ENCODE measurements around the gene RABEP1. TPM values are rescaled to one million over a fixed set of nuclear protein-coding genes. Genes with fewer than 3 reads are reported as not detected.

RABEP1 gene
- total and polyA plus RNA-seq, 9 of the 15 experiments (the other 6 are each of a cell fraction or from before 2014, with no cell fraction given): 8.2 to 38.9 (median 30.3) TPM

DNA sequence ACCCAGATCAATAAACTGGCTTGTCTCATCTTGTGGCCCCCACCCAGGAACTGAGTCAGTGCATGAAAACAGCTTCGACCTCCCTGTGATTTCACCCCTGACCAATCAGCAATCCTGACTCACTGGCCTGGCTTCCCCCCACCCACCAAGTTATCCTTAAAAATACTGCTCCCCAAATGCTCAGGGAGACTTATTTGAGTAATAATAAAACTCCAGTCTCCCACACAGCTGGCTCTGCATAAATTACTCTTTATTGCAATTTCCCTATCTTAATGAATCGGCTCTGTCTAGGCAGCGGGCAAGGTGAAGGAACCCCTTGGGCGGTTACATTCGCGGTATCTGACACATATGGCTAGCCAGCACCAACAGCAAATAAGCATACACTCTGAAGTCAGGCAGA is 9.8 kb upstream of the RABEP1 start:
- Histone ChIP-seq H3K9me3 (replicated peaks; ENCODE audit: control insufficient read depth, insufficient read depth, low read depth, low read length) (no peaks in the 10 kb centered on the region; the same call in 1 of the 2 replicates), H3K9me1 (ENCODE audit: control insufficient read depth, insufficient read depth, low read length) (no peaks in the 10 kb centered on the region), H3K4me2 (ENCODE audit: insufficient read depth, low read length) (no peak overlapping the region), H2AFZ (ENCODE audit: low read depth, low read length) (no peak overlapping the region), H3K27me3 (ENCODE audit: control insufficient read depth in 2 of 2, insufficient read depth in 2 of 2, low read length in 2 of 2) (peaks cover 3 to 15% of the 10 kb centered on the region in 2 experiments; a peak in 4 of 5 replicates), H3K79me2 (ENCODE audit: control insufficient read depth, insufficient read depth, low read length) (no peaks in the 10 kb centered on the region), H3K4me3 (no peak overlapping the region), H3K27ac (ENCODE audit: extremely low read depth, low read depth, low read length) (no peak overlapping the region), H4K20me1 (replicated peaks; ENCODE audit: control insufficient read depth, insufficient read depth, low read length) (no peaks in the 10 kb centered on the region), H3K9ac (ENCODE audit: insufficient read depth in 1 of 2, low read depth in 2 of 2, low read length in 2 of 2) (no peak overlapping the region), H3K4me1 (replicated peaks in 1 of 2; ENCODE audit: control insufficient read depth in 2 of 2, insufficient read depth in 2 of 2, low read length in 2 of 2) (no peaks in the 10 kb centered on the region), H3K36me3 (ENCODE audit: control insufficient read depth, insufficient read depth, low read length) (no peaks in the 10 kb centered on the region)
- in situ Hi-C loops (cut with MboI): no loop called here
- POLR2A ChIA-PET: interaction anchor here (0.6 kb wide), 1 partner anchor 223 kb away, joined by 3 read pairs; no protein-coding TSS in a partner anchor
- ATAC-seq (no peak), DNase-seq (ENCODE audit: extremely low read depth in 1 of 4, low spot score in 3 of 4) (no peak), FAIRE-seq (no peak)
- CTCF ChIA-PET (ENCODE audit: low intra/inter-chr PET ratio): no interaction called here
- BruUV-seq (replicated peaks): no TSS peak
- intact Hi-C loops (cut with micrococcal nuclease): no loop called here
- WGBS (ENCODE audit: insufficient coverage, low coverage, missing lambda C conversion rate): 45% methylated on average over 6 of the region's 6 CpGs
- no peak for TF ChIP-seq HSF4 (CRISPR knock-in tag; IDR thresholded peaks at IDR 0.05; ENCODE audit: borderline replicate concordance)

DNA sequence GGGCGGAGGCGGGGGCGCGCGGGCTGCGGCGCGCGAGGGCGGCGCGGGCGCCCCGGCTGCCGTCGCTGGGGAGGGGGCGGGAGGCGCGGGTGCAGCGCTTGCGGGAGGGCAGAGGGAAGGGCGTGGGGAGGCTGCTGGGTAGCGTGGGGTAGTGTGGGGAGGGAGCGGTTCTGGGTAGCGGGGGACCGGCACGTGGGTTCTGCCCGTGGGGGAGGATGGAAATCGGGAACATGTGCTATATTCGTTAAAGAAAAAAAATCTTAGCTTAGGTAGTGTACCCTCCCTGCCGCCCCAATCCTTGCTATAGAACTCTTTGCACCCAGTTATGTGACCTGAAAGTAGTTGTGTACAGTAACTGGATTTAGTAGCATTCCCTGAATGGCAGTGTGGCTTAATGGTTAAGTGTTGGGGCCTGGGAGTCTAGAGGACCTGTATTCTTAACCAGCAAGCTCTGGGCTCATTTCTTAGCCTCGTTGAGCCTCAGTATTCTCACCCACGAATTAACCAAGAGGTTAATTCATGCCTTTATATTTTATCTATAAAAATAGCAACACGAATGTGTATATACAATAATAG is 646 bp downstream of the RABEP1 start:
- H3K4me3 ChIP-seq: peak overlapping the region; percentile 80
- in situ Hi-C loops (cut with MboI): no loop called here
- ChIA-PET CTCF (ENCODE audit: low intra/inter-chr PET ratio) (no interaction called here), POLR2A (no interaction called here)
- no peaks in the 10 kb centered on the region for H3K9me1 ChIP-seq (ENCODE audit: control insufficient read depth, insufficient read depth, low read length)
- H3K27me3 ChIP-seq (ENCODE audit: control insufficient read depth in 2 of 2, insufficient read depth in 2 of 2, low read length in 2 of 2): no peaks in the 10 kb centered on the region
- ATAC-seq (peak; percentile 32), FAIRE-seq (no peak), DNase-seq (ENCODE audit: extremely low read depth in 1 of 4, low spot score in 3 of 4) (peak in 2 of 4 experiments; percentile 27 to 72)
- H3K9ac ChIP-seq (ENCODE audit: insufficient read depth in 1 of 2, low read depth in 2 of 2, low read length in 2 of 2): peak overlapping the region; percentile 73 to 92
- H3K4me1 ChIP-seq (replicated peaks in 1 of 2; ENCODE audit: control insufficient read depth in 2 of 2, insufficient read depth in 2 of 2, low read length in 2 of 2): peaks cover 4 to 16% of the 10 kb centered on the region in 2 experiments; a peak in 2 of 5 replicates
- no peaks in the 10 kb centered on the region for H3K9me3 ChIP-seq (replicated peaks; ENCODE audit: control insufficient read depth, insufficient read depth, low read depth, low read length)
- 0% methylated on average over 9 of the region's 34 CpGs for WGBS (ENCODE audit: insufficient coverage, low coverage, missing lambda C conversion rate)
- intact Hi-C loops (cut with micrococcal nuclease): loop anchor here (10.0 kb wide), 1 partner anchor 1362 kb away; the partner anchor contains the start of genes KIAA0753 and TXNDC17
- BruUV-seq (replicated peaks): TSS peak; percentile 63
- H3K79me2 ChIP-seq (ENCODE audit: control insufficient read depth, insufficient read depth, low read length): peaks cover 53% of the 10 kb centered on the region
- H3K27ac ChIP-seq (ENCODE audit: extremely low read depth, low read depth, low read length): peak overlapping the region; percentile 74
- H2AFZ ChIP-seq (ENCODE audit: low read depth, low read length): 0 out of 2 replicates have a peak overlapping the region, but pooled peaks have one; percentile 65
- H4K20me1 ChIP-seq (replicated peaks; ENCODE audit: control insufficient read depth, insufficient read depth, low read length): peaks cover 6% of the 10 kb centered on the region; the same call in 1 of the 2 replicates
- H3K4me2 ChIP-seq (ENCODE audit: insufficient read depth, low read length): peak overlapping the region; percentile 91
- peaks cover 18% of the 10 kb centered on the region; the same call in 2 of the 3 replicates for H3K36me3 ChIP-seq (ENCODE audit: control insufficient read depth, insufficient read depth, low read length)
- TF ChIP-seq, protein P1, sequence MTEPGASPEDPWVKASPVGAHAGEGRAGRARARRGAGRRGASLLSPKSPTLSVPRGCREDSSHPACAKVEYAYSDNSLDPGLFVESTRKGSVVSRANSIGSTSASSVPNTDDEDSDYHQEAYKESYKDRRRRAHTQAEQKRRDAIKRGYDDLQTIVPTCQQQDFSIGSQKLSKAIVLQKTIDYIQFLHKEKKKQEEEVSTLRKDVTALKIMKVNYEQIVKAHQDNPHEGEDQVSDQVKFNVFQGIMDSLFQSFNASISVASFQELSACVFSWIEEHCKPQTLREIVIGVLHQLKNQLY (CRISPR knock-in tag; conservative IDR thresholded peaks at IDR 0.05): no peak
- TF ChIP-seq, protein P2, sequence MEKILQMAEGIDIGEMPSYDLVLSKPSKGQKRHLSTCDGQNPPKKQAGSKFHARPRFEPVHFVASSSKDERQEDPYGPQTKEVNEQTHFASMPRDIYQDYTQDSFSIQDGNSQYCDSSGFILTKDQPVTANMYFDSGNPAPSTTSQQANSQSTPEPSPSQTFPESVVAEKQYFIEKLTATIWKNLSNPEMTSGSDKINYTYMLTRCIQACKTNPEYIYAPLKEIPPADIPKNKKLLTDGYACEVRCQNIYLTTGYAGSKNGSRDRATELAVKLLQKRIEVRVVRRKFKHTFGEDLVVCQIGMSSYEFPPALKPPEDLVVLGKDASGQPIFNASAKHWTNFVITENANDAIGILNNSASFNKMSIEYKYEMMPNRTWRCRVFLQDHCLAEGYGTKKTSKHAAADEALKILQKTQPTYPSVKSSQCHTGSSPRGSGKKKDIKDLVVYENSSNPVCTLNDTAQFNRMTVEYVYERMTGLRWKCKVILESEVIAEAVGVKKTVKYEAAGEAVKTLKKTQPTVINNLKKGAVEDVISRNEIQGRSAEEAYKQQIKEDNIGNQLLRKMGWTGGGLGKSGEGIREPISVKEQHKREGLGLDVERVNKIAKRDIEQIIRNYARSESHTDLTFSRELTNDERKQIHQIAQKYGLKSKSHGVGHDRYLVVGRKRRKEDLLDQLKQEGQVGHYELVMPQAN (IDR thresholded peaks at IDR 0.05; ENCODE audit: borderline replicate concordance): 0 out of 2 replicates have a peak, but pooled peaks have one; percentile 34
- TF ChIP-seq ZNF282 (CRISPR knock-in tag; IDR thresholded peaks at IDR 0.05): no peak
- TF ChIP-seq, protein P3, sequence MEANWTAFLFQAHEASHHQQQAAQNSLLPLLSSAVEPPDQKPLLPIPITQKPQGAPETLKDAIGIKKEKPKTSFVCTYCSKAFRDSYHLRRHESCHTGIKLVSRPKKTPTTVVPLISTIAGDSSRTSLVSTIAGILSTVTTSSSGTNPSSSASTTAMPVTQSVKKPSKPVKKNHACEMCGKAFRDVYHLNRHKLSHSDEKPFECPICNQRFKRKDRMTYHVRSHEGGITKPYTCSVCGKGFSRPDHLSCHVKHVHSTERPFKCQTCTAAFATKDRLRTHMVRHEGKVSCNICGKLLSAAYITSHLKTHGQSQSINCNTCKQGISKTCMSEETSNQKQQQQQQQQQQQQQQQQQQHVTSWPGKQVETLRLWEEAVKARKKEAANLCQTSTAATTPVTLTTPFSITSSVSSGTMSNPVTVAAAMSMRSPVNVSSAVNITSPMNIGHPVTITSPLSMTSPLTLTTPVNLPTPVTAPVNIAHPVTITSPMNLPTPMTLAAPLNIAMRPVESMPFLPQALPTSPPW (CRISPR knock-in tag; IDR thresholded peaks at IDR 0.05): peak; percentile 4; the same call in 1 of the 2 replicates
- TF ChIP-seq SRSF9 (IDR thresholded peaks at IDR 0.05; ENCODE audit: borderline replicate concordance, low read depth, low read length): no peak
- TF ChIP-seq, protein P4, sequence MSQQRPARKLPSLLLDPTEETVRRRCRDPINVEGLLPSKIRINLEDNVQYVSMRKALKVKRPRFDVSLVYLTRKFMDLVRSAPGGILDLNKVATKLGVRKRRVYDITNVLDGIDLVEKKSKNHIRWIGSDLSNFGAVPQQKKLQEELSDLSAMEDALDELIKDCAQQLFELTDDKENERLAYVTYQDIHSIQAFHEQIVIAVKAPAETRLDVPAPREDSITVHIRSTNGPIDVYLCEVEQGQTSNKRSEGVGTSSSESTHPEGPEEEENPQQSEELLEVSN (IDR thresholded peaks at IDR 0.05; ENCODE audit: borderline replicate concordance in 1 of 2, extremely low read depth in 1 of 2, insufficient read depth in 1 of 2, insufficient read length in 1 of 2, low read depth in 1 of 2, low read length in 1 of 2, poor library complexity in 1 of 2, severe bottlenecking in 1 of 2): peak in 1 of 2 experiments; percentile 41

Data from K562 (cell line).